HAP-1 (cell line): ENCODE results near the gene ARHGAP25.

Experiments
- DNase-seq, 2 experiments: peaks; one replicate each; pipeline ENCODE4 v3.0.0-alpha.2; 2016 to 2020; ENCODE audit warnings: low spot score in 2 of 2
- H3K27me3 ChIP-seq: fragments of 250-450 bp; sonication (Bioruptor Pico); 2 replicates; pipeline ENCODE4 v1.5.1; 2020; ENCODE audit warnings: low read depth, mild to moderate bottlenecking, moderate library complexity
- H3K36me3 ChIP-seq: fragments of 250-450 bp; sonication (Bioruptor Pico); replicated peaks from 2 replicates; pipeline ENCODE4 v1.5.1; 2020; ENCODE audit warnings: mild to moderate bottlenecking
- H3K4me1 ChIP-seq: fragments of 250-450 bp; sonication (Bioruptor Pico); 2 replicates; pipeline ENCODE4 v1.5.1; 2020; ENCODE audit warnings: mild to moderate bottlenecking
- H3K4me3 ChIP-seq: fragments of 250-450 bp; sonication (Bioruptor Pico); 2 replicates; pipeline ENCODE4 v1.5.1; 2020; ENCODE audit warnings: mild to moderate bottlenecking, moderate library complexity
- H3K9me3 ChIP-seq: fragments of 250-450 bp; sonication (Bioruptor Pico); 2 replicates; pipeline ENCODE4 v1.5.1; 2020; ENCODE audit warnings: mild to moderate bottlenecking, moderate library complexity
- in situ Hi-C: fragments of 300-500 bp; cut with MboI; formaldehyde crosslinking; loops from 3 replicates; pipeline ENCODE4 v1.14.3; 2020; ENCODE audit warnings: low sequenced_read_pairs, inconsistent platforms, mixed read lengths

ARHGAP25 gene

GRCh38 chr2:68768951-68769350, 34.3 kb downstream of the ARHGAP25 start:
- Histone ChIP-seq H3K27me3 (no peaks in the 10 kb centered on the region), H3K36me3 (no peaks in the 10 kb centered on the region), H3K4me1 (no peaks in the 10 kb centered on the region), H3K9me3 (no peaks in the 10 kb centered on the region), H3K4me3 (no peak overlapping the region)
- in situ Hi-C loops = no loop called here
- no peak for DNase-seq

- in situ Hi-C loops = no loop called here
- H3K27me3 ChIP-seq = no peaks in the 10 kb centered on the region
- no peak for DNase-seq
- no peaks in the 10 kb centered on the region for H3K9me3 ChIP-seq
- no peaks in the 10 kb centered on the region for H3K36me3 ChIP-seq
- no peak overlapping the region for H3K4me3 ChIP-seq
- H3K4me1 ChIP-seq = no peaks in the 10 kb centered on the region
Measured at GRCh38 chr2:68769586-68770270, 35.1 kb downstream of the ARHGAP25 start.

GRCh38 chr2:68770271-68771111, 35.9 kb downstream of the ARHGAP25 start:
- in situ Hi-C loops = no loop called here
- no peak overlapping the region for H3K4me3 ChIP-seq
- H3K9me3 ChIP-seq = no peaks in the 10 kb centered on the region
- H3K4me1 ChIP-seq = no peaks in the 10 kb centered on the region
- no peaks in the 10 kb centered on the region for H3K36me3 ChIP-seq
- no peaks in the 10 kb centered on the region for H3K27me3 ChIP-seq
- no peak for DNase-seq

GRCh38 chr2:68771211-68771751, 36.7 kb downstream of the ARHGAP25 start:
- no peak for DNase-seq
- in situ Hi-C loops = no loop called here
- Histone ChIP-seq H3K36me3 (no peaks in the 10 kb centered on the region), H3K4me1 (no peaks in the 10 kb centered on the region), H3K4me3 (no peak overlapping the region), H3K9me3 (no peaks in the 10 kb centered on the region), H3K27me3 (no peaks in the 10 kb centered on the region)

DNA sequence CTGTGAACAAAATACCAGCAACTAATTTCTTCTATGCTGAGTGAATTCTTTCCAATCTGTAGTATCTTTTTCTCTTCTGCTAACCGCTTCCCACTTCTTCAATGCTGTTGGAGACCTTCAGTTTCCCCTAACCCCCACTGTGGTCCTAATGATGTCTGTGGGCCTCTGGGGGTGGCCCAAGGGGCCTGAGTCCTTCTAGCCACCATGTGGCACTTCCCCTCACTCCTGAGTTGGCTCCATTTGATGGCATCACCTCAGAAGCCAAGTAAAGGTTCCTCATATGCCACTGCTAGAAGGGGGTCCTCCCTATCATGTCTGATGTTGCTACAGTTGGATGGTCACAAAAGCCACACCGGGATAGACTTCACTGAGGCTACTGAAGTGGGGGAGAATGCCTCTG, 37.5 kb downstream of the ARHGAP25 start:
- Histone ChIP-seq H3K9me3 (no peaks in the 10 kb centered on the region), H3K4me3 (no peak overlapping the region), H3K36me3 (no peaks in the 10 kb centered on the region), H3K4me1 (no peaks in the 10 kb centered on the region), H3K27me3 (no peaks in the 10 kb centered on the region)
- DNase-seq = no peak
- in situ Hi-C loops = no loop called here

DNA sequence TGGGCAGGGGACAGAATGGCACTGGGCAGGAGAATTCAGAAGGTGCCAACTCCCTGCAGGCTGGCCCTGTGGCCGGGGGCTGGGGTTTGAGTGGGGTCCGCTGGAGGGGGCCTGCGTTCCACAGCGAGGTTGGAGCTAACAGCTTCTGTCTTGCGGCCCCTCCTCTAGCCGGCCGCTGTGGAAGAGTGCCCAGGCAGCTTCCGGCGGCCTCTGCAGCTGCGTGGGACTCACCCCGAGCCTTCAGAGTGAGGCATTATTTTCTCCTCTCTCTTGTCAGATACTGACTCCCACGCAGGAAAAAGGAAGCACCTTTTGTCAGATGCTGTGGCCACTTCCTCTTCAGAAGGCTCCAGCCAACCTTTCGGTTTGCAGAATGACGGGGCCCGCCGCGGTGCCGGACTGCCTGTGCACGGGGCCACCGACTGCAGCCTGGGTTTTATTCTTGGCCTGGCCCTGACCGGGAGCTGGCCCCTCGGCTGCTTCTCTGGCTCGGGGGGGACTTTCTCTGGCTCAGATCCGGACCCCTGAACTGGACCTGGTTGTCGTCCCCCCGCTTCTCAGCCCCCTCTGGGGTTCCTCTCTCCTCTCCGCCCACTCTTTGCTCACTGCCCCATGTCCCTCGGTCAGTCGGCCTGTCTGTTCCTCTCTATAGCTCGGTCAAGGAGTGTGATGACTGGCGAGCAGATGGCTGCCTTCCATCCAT, 40.1 kb downstream of the ARHGAP25 start:
- H3K4me1 ChIP-seq = no peaks in the 10 kb centered on the region
- in situ Hi-C loops = no loop called here

GRCh38 chr2:68775272-68775842, 40.7 kb downstream of the ARHGAP25 start:
- H3K4me3 ChIP-seq = no peak overlapping the region
- H3K4me1 ChIP-seq = no peaks in the 10 kb centered on the region
- H3K36me3 ChIP-seq = no peaks in the 10 kb centered on the region
- DNase-seq = no peak
- no peaks in the 10 kb centered on the region for H3K27me3 ChIP-seq
- in situ Hi-C loops = no loop called here
- no peaks in the 10 kb centered on the region for H3K9me3 ChIP-seq

More for the DNA sequence above, 40.1 kb downstream of the ARHGAP25 start:
- Histone ChIP-seq H3K9me3 (no peaks in the 10 kb centered on the region), H3K4me3 (no peak overlapping the region), H3K36me3 (no peaks in the 10 kb centered on the region), H3K27me3 (no peaks in the 10 kb centered on the region)
- no peak for DNase-seq

DNA sequence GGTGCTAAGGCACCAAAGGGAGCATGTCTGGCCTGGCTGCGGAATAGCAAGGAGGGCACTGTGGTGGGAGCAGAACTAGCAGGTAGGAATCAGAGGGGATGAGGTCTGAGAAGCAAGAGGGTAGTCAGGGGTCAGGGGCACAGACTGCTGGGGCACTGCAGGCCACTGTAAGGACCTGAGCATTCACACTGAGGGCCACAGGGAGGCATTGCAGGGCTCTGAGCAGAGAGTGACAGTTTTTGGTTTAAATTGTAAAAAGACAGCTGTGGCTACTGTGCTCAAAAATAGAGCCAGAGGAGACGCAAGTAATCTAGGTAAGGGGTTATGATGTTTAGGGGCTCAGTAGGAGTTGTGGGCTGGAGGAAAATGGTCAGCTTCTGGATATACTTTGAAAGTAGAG, 41.5 kb downstream of the ARHGAP25 start:
- in situ Hi-C loops = no loop called here
- no peak for DNase-seq
- H3K27me3 ChIP-seq = no peaks in the 10 kb centered on the region
- H3K4me3 ChIP-seq = no peak overlapping the region
- no peaks in the 10 kb centered on the region for H3K9me3 ChIP-seq
- no peaks in the 10 kb centered on the region for H3K36me3 ChIP-seq
- H3K4me1 ChIP-seq = no peaks in the 10 kb centered on the region

DNA sequence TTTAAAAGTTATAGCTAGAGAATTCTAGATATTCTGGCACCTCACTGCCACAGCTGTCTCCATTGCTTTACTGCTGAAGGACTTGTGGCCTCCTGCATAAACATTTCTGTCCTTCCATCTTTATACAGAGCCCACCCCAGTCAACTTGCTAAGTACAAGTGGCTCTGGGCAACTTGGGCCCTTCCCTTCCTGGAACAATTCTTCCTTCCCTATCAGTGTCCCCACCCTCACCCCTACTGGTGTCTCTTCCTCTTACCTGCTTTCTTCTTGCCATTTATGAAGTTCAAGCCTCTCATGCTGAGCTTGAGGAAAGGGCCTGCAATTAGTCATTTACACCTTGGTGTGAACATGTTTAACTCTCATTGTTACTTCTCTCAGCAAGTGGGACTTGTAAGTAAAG, 45.0 kb downstream of the ARHGAP25 start:
- DNase-seq = no peak
- Histone ChIP-seq H3K36me3 (no peaks in the 10 kb centered on the region), H3K4me1 (no peaks in the 10 kb centered on the region), H3K4me3 (no peak overlapping the region), H3K27me3 (no peaks in the 10 kb centered on the region), H3K9me3 (no peaks in the 10 kb centered on the region)
- in situ Hi-C loops = no loop called here

DNA sequence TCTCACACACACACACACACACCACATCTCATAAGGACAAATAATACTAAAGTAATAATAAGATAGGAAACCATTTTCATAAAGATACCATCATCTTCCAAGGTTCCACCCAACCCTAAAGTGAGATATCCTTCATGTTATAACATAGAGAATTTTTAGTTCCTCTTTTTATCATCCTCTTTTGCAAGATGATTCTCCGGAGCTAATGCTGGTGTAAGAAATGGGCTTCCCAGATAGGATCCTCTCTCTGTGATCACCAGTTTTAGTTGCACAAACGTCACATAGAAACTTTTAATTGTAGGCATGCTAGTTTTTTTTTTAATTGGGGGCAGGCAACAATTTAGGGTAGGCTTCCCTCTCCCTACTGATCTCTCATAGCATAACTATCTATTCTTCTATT, 49.6 kb downstream of the ARHGAP25 start:
- in situ Hi-C loops = no loop called here
- no peak for DNase-seq
- Histone ChIP-seq H3K4me1 (no peaks in the 10 kb centered on the region; the same call in 1 of the 2 replicates), H3K9me3 (no peaks in the 10 kb centered on the region), H3K36me3 (no peaks in the 10 kb centered on the region), H3K27me3 (0 out of 2 replicates have a peak, but pooled peaks cover 3% of the 10 kb centered on the region), H3K4me3 (no peak overlapping the region)

DNA sequence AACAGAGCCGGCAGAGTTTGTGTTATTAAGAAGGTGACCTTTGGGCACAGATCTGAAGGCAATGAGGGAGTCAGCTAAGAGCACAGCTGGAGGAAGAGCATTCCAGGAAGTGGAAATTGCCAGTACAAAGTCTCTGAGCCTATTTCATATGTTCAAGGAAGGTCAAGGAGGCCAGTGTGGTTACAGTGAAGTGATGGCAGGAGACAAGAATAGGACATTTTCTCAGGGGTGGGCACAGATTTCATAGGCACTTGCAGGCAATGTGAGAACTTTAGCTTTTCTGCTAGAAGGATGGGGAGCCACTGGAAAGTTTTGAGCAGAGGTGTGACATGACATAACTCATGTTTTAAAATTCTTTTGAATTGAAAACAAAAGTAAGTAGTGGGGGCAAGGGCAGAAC, 50.3 kb downstream of the ARHGAP25 start:
- H3K4me1 ChIP-seq = no peaks in the 10 kb centered on the region; the same call in 1 of the 2 replicates
- no peak for DNase-seq
- H3K9me3 ChIP-seq = no peaks in the 10 kb centered on the region
- in situ Hi-C loops = no loop called here
- no peaks in the 10 kb centered on the region for H3K36me3 ChIP-seq
- H3K4me3 ChIP-seq = no peak overlapping the region
- 0 out of 2 replicates have a peak, but pooled peaks cover 3% of the 10 kb centered on the region for H3K27me3 ChIP-seq

DNA sequence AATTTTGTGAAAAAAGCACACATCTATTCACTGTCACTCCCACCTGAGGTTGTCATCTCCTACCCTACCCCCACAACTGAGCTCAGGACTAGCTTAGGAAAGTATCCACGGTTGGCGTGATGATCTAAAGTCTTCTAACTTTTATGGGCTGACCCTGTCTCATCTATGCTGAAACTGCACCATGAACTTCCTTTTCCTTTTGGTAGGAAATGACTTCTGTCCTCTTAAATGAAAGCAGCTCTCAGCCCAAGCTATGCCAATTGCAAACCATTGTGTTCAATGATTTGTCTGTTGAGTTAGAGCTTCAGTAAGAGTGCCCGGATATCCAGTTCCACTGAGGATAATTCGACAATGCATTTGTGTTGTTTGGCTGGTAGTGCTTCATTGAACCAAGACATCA, 52.7 kb downstream of the ARHGAP25 start:
- no peak for DNase-seq
- Histone ChIP-seq H3K4me3 (no peak overlapping the region), H3K27me3 (0 out of 2 replicates have a peak, but pooled peaks cover 3% of the 10 kb centered on the region), H3K36me3 (no peaks in the 10 kb centered on the region), H3K4me1 (no peaks in the 10 kb centered on the region; the same call in 1 of the 2 replicates), H3K9me3 (no peaks in the 10 kb centered on the region)
- in situ Hi-C loops = no loop called here

DNA sequence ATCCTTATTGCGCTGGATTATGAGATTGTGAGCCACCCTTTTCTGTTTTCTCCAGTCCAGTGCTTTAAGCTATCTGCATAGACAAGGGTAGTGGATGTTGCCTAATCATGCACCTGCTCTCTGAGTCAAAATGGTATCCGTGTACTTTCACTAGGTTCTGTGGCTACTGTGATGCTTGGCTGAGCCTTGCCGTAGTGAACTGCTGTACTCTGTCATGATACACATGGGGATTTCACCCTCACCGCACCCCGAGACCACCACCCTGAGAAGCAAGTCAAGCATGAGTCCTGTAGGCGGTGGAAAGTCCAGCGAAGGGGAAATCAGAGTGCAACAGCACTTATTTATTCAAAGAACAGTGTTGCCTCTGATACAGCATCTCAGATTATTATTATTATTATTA, 55.0 kb downstream of the ARHGAP25 start:
- H3K9me3 ChIP-seq = no peaks in the 10 kb centered on the region
- no peak overlapping the region for H3K4me3 ChIP-seq
- H3K27me3 ChIP-seq = 0 out of 2 replicates have a peak, but pooled peaks cover 3% of the 10 kb centered on the region
- no peak for DNase-seq
- H3K36me3 ChIP-seq = no peaks in the 10 kb centered on the region
- no peaks in the 10 kb centered on the region; the same call in 1 of the 2 replicates for H3K4me1 ChIP-seq
- in situ Hi-C loops = no loop called here
